Measurements from ENCODE around the gene IFITM5.
"Not testable (repeated sequence)": the region's sequence is repeated elsewhere in the genome, so short reads cannot be mapped to it uniquely, and the experiment has no call there.

Gene IFITM5

GRCh38 chr11:299081-299891, at the start of gene IFITM5:
IFITM5 (minus strand) TSS chr11:299526; CDS start chr11:299490, 36 bp downstream.
- DNase-seq, result no peak

- DNase-seq, result no peak
Observed at GRCh38 chr11:346529-346928, 47.2 kb upstream of the IFITM5 start.

GRCh38 chr11:344836-345578, 45.7 kb upstream of the IFITM5 start:
- no peak for DNase-seq

GRCh38 chr11:342328-342727, 43.0 kb upstream of the IFITM5 start:
- no peak for DNase-seq

- no peak for DNase-seq
Observed at GRCh38 chr11:340539-341512, 41.5 kb upstream of the IFITM5 start.

GRCh38 chr11:339963-340362, 40.6 kb upstream of the IFITM5 start:
- no peak for DNase-seq

GRCh38 chr11:337711-338110, 38.4 kb upstream of the IFITM5 start:
- DNase-seq, result no peak

GRCh38 chr11:336659-337198, 37.4 kb upstream of the IFITM5 start:
- DNase-seq, result no peak

- DNase-seq, result no peak
Observed at GRCh38 chr11:335779-336658, 36.7 kb upstream of the IFITM5 start.

- DNase-seq, result no peak
Observed at GRCh38 chr11:334264-334994, 35.1 kb upstream of the IFITM5 start.

GRCh38 chr11:333616-334263, 34.4 kb upstream of the IFITM5 start:
- DNase-seq, result not testable (repeated sequence)

- DNase-seq, result no peak
Observed at GRCh38 chr11:332651-333480, 33.5 kb upstream of the IFITM5 start.

GRCh38 chr11:331358-332060, 32.2 kb upstream of the IFITM5 start:
- no peak for DNase-seq

GRCh38 chr11:330694-331357, 31.5 kb upstream of the IFITM5 start:
- DNase-seq, result no peak

- no peak for DNase-seq
Observed at GRCh38 chr11:330307-330693, 31.0 kb upstream of the IFITM5 start.

- no peak for DNase-seq
Observed at GRCh38 chr11:329886-330253, 30.5 kb upstream of the IFITM5 start.

- not testable (repeated sequence) for DNase-seq
Observed at GRCh38 chr11:328516-329100, 29.3 kb upstream of the IFITM5 start.

GRCh38 chr11:328012-328411, 28.7 kb upstream of the IFITM5 start:
- no peak for DNase-seq
